IMR-90 (cell line): ENCODE measurements around the gene CCND1. TPM values are rescaled to one million over a fixed set of nuclear protein-coding genes. Genes with fewer than 3 reads are reported as not detected.
A peak's percentile ranks its signal among the peaks of the same experiment; 100 is the strongest.

Source experiments
- ATAC-seq: fragments of 200-7000 bp; cut with Tn5 transposase; 2 replicates; pipeline ENCODE4 v1.9.1; 2020; ENCODE audit warnings: low read depth, mild to moderate bottlenecking, moderate library complexity
- BruUV-seq: library from RNA; stranded (reverse); fragments of 400-500 nt; replicated peaks from 2 replicates; lab custom pipeline; 2021; lab: Mats Ljungman, UMichigan
- CTCF ChIA-PET: fragments of 300-600 bp; formaldehyde crosslinking; extraction: SDS; loops from one replicate; lab custom pipeline; 2021; ENCODE audit warnings: antibody characterized with exemption; lab: Yijun Ruan, JAX
- POLR2A ChIA-PET: fragments of 300-600 bp; sonication (Branson Sonifier 250); formaldehyde crosslinking; loops from one replicate; lab custom pipeline; 2022; ENCODE audit warnings: antibody characterized with exemption; ENCODE audit not compliant: unreplicated experiment; lab: Charles Lee
- DNase-seq: peaks from one replicate; pipeline ENCODE4 v3.0.0; 2013
- H2AFZ ChIP-seq: replicated peaks from 2 replicates; pipeline ENCODE3; 2013; ENCODE audit warnings: low read length, mild to moderate bottlenecking; ENCODE audit not compliant: poor library complexity
- H2AK5ac ChIP-seq: 2 replicates; pipeline ENCODE4 v1.6.1; 2013; ENCODE audit warnings: low read depth, low read length, inconsistent platforms
- H2AK9ac ChIP-seq: replicated peaks from 2 replicates; pipeline ENCODE3; 2013; ENCODE audit warnings: mild to moderate bottlenecking, low read depth, low read length, moderate library complexity; ENCODE audit not compliant: poor library complexity
- H2BK120ac ChIP-seq: 2 replicates; pipeline ENCODE4 v1.6.1; 2013; ENCODE audit warnings: low read depth, low read length, inconsistent platforms
- H2BK15ac ChIP-seq: 3 replicates; pipeline ENCODE4 v1.6.1; 2013; ENCODE audit warnings: low read depth, low read length, inconsistent platforms
- H2BK20ac ChIP-seq: 2 replicates; pipeline ENCODE4 v1.6.1; 2013; ENCODE audit warnings: low read depth, mild to moderate bottlenecking, inconsistent platforms, low read length, moderate library complexity
- H2BK5ac ChIP-seq: 2 replicates; pipeline ENCODE4 v1.6.1; 2013; ENCODE audit warnings: mild to moderate bottlenecking, low read depth, low read length, inconsistent platforms; ENCODE audit not compliant: poor library complexity, severe bottlenecking
- H3K14ac ChIP-seq: replicated peaks from 2 replicates; pipeline ENCODE4 v1.6.1; 2013; ENCODE audit warnings: low read depth, low read length, inconsistent platforms
- H3K18ac ChIP-seq: 2 replicates; pipeline ENCODE4 v1.6.1; 2013; ENCODE audit warnings: low read depth, low read length, control low read depth
- H3K23ac ChIP-seq: 2 replicates; pipeline ENCODE4 v1.6.1; 2013; ENCODE audit warnings: low read depth, low read length, inconsistent platforms
- H3K27ac ChIP-seq: 2 replicates; pipeline ENCODE4 v1.5.1; 2013; ENCODE audit warnings: mild to moderate bottlenecking, control low read depth, low read length; ENCODE audit not compliant: insufficient read depth
- H3K27me3 ChIP-seq: 2 replicates; pipeline ENCODE4 v1.6.1; 2013; ENCODE audit warnings: low read length; ENCODE audit not compliant: control insufficient read depth, insufficient read depth
- H3K36me3 ChIP-seq: 2 replicates; pipeline ENCODE4 v1.6.1; 2013; ENCODE audit warnings: low read length, mixed read lengths; ENCODE audit not compliant: control insufficient read depth, insufficient read depth
- H3K4ac ChIP-seq: 2 replicates; pipeline ENCODE4 v1.6.1; 2013; ENCODE audit warnings: low read depth, low read length, inconsistent platforms
- H3K4me1 ChIP-seq: 2 replicates; pipeline ENCODE4 v1.6.1; 2013; ENCODE audit warnings: low read length, mixed read lengths; ENCODE audit not compliant: control insufficient read depth, insufficient read depth
- H3K4me2 ChIP-seq: 2 replicates; pipeline ENCODE4 v1.6.1; 2013; ENCODE audit warnings: low read depth, mild to moderate bottlenecking, control low read depth, low read length, moderate library complexity
- H3K4me3 ChIP-seq: 2 replicates; pipeline ENCODE4 v1.5.1; 2013; ENCODE audit warnings: low read depth, mild to moderate bottlenecking, control low read depth, low read length, moderate library complexity; ENCODE audit not compliant: insufficient read depth
- H3K56ac ChIP-seq: 2 replicates; pipeline ENCODE4 v1.6.1; 2013; ENCODE audit warnings: low read length, inconsistent platforms; ENCODE audit not compliant: insufficient read depth; ENCODE audit errors: extremely low read depth
- H3K79me1 ChIP-seq, 2 experiments: 2 replicates each; pipeline ENCODE4 v1.6.1; 2013; ENCODE audit warnings: low read length in 2 of 2, inconsistent platforms in 1 of 2, low read depth in 1 of 2
- H3K9ac ChIP-seq: 2 replicates; pipeline ENCODE4 v1.6.1; 2013; ENCODE audit warnings: low read depth, low read length, control low read depth
- H3K9me1 ChIP-seq: 2 replicates; pipeline ENCODE4 v1.6.1; 2013; ENCODE audit warnings: low read length, inconsistent platforms; ENCODE audit not compliant: insufficient read depth
- H3K9me3 ChIP-seq: 2 replicates; pipeline ENCODE4 v1.6.1; 2013; ENCODE audit warnings: low read length; ENCODE audit not compliant: control insufficient read depth, insufficient read depth
- H4K20me1 ChIP-seq: 2 replicates; pipeline ENCODE4 v1.6.1; 2013; ENCODE audit warnings: low read length, inconsistent platforms; ENCODE audit not compliant: insufficient read depth
- H4K5ac ChIP-seq: 2 replicates; pipeline ENCODE4 v1.6.1; 2013; ENCODE audit warnings: mild to moderate bottlenecking, low read depth, low read length, control low read depth
- H4K8ac ChIP-seq, 2 experiments: 2 replicates each; pipeline ENCODE4 v1.6.1; 2013; ENCODE audit warnings: low read depth in 2 of 2, low read length in 2 of 2, control low read depth in 1 of 2, inconsistent platforms in 1 of 2
- H4K91ac ChIP-seq: 2 replicates; pipeline ENCODE4 v1.6.1; 2013; ENCODE audit warnings: low read depth, low read length, inconsistent platforms; ENCODE audit not compliant: insufficient read depth
- CEBPB ChIP-seq: IDR thresholded peaks from 2 replicates; pipeline ENCODE4 v1.6.1; 2012; ENCODE audit warnings: low read depth, low read length, improper control_type of control experiment
- FOS ChIP-seq: fragments of 150-350 bp; IDR thresholded peaks from 2 replicates; pipeline ENCODE4 v1.6.1; 2016; ENCODE audit warnings: low read depth, low read length
- POLR2A ChIP-seq: IDR thresholded peaks from 2 replicates; pipeline ENCODE4 v1.6.1; 2012; ENCODE audit warnings: mild to moderate bottlenecking, low read depth, low read length
- SMC3 ChIP-seq: fragments of 150-350 bp; IDR thresholded peaks from 2 replicates; pipeline ENCODE4 v1.6.1; 2016; ENCODE audit warnings: low read depth, mild to moderate bottlenecking, antibody characterized with exemption, low read length, moderate library complexity
- WGBS, 2 experiments: methylation state at CpG; one replicate each; pipeline versions ENCODE4 v1.1.5 to v1.1.7; 2013; ENCODE audit warnings: missing lambda C conversion rate in 2 of 2; ENCODE audit not compliant: insufficient read length in 1 of 2; ENCODE audit errors: extremely low coverage in 2 of 2; 5-methylcytosine and 5-hydroxymethylcytosine counted together
- dilution Hi-C: fragments of 300-500 bp; cut with HindIII; formaldehyde crosslinking; loops from one replicate; pipeline ENCODE4 v1.14.3; 2018; ENCODE audit warnings: low sequenced_read_pairs; ENCODE audit not compliant: unreplicated experiment
- in situ Hi-C: fragments of 300-500 bp; cut with MboI; formaldehyde crosslinking; loops from 3 replicates; pipeline ENCODE4 v1.14.3; 2019; ENCODE audit warnings: low sequenced_read_pairs, inconsistent platforms, mixed read lengths
- intact Hi-C: fragments of 100-400 bp; cut with micrococcal nuclease; formaldehyde crosslinking; loops from 2 replicates; pipeline ENCODE4 v1.10.0; 2022
- polyA plus RNA-seq, 3 experiments: library from polyadenylated mRNA; depleted of rRNA; stranded (reverse); fragments of >200 nt; gene quantifications; 2 replicates each; pipeline ENCODE4 v1.2.3, GENCODE V29; 2012; ENCODE audit warnings: low replicate concordance in 1 of 3
- total RNA-seq: library from RNA; depleted of rRNA; stranded (reverse); fragments of >200 nt; gene quantifications from 2 replicates; pipeline ENCODE4 v1.2.3, GENCODE V29; 2012

CCND1 gene
- total and polyA plus RNA-seq, 2 of the 4 experiments (the other 2 are of a cell fraction): 481 to 748 TPM

DNA sequence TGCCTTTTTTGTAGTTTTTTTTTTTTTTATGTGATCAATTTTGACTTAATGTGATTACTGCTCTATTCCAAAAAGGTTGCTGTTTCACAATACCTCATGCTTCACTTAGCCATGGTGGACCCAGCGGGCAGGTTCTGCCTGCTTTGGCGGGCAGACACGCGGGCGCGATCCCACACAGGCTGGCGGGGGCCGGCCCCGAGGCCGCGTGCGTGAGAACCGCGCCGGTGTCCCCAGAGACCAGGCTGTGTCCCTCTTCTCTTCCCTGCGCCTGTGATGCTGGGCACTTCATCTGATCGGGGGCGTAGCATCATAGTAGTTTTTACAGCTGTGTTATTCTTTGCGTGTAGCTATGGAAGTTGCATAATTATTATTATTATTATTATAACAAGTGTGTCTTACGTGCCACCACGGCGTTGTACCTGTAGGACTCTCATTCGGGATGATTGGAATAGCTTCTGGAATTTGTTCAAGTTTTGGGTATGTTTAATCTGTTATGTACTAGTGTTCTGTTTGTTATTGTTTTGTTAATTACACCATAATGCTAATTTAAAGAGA is 12.5 kb downstream of the CCND1 start:
- BruUV-seq: no TSS peak
- WGBS, 2 experiments: 90% methylated on average over 2 of the region's 23 CpGs; no CpG with 5 or more reads in 1 of the 2 experiments
- H3K9ac ChIP-seq: no peak overlapping the region
- dilution Hi-C loops (no loop called here), in situ Hi-C loops (loop anchor here (25.0 kb wide), 2 partner anchors 716 to 1041 kb away; no protein-coding TSS in a partner anchor), intact Hi-C loops (no loop called here)
- no peaks in the 10 kb centered on the region for H3K9me3 ChIP-seq
- H3K27ac ChIP-seq: no peak overlapping the region
- H3K36me3 ChIP-seq: peaks cover 52% of the 10 kb centered on the region
- H2BK120ac ChIP-seq: no peak overlapping the region
- ChIA-PET POLR2A (no interaction called here), CTCF (no interaction called here)
- H4K20me1 ChIP-seq: peaks cover 73% of the 10 kb centered on the region
- H3K23ac ChIP-seq: no peak overlapping the region
- no peak overlapping the region for H3K14ac ChIP-seq
- no peak overlapping the region for H3K56ac ChIP-seq
- no peak overlapping the region for H2BK5ac ChIP-seq
- no peak overlapping the region for H2BK20ac ChIP-seq
- peaks cover 10% of the 10 kb centered on the region; the same call in 1 of the 2 replicates for H3K4me1 ChIP-seq
- peaks cover 5 to 43% of the 10 kb centered on the region in 2 experiments; a peak in 3 of 4 replicates for H3K79me1 ChIP-seq
- TF ChIP-seq POLR2A (0 out of 2 replicates have a peak, but pooled peaks have one; percentile 4), SMC3 (no peak), FOS (no peak), CEBPB (0 out of 2 replicates have a peak, but pooled peaks have one; percentile 15)
- no peak overlapping the region for H2BK15ac ChIP-seq
- no peak overlapping the region for H2AK9ac ChIP-seq
- no peak overlapping the region for H4K5ac ChIP-seq
- H3K18ac ChIP-seq: no peak overlapping the region
- H4K8ac ChIP-seq: no peak overlapping the region
- H3K9me1 ChIP-seq: no peaks in the 10 kb centered on the region
- DNase-seq (no peak), ATAC-seq (no peak)
- H3K4me3 ChIP-seq: no peak overlapping the region
- no peak overlapping the region for H2AK5ac ChIP-seq
- H3K4me2 ChIP-seq: no peak overlapping the region
- no peak overlapping the region for H2AFZ ChIP-seq
- no peak overlapping the region for H4K91ac ChIP-seq
- H3K4ac ChIP-seq: no peak overlapping the region
- H3K27me3 ChIP-seq: no peaks in the 10 kb centered on the region
